ENCODE results near the gene DHRS9.

- no peak for TF ChIP-seq CTCF (IDR thresholded peaks at IDR 0.05; ENCODE audit: low read depth, low read length)
- no peak for TF ChIP-seq EZH2phosphoT487 (IDR thresholded peaks at IDR 0.05; ENCODE audit: low read depth)
Observed at GRCh38 chr2:169137924-169138323, 68.6 kb downstream of the DHRS9 start.
